GM13976 (cell line): Measurements from ENCODE around the gene DGKD.

Experiments
- DNase-seq: peaks from one replicate; pipeline ENCODE4 v3.0.0; 2012; ENCODE audit warnings: low spot score
- CTCF ChIP-seq: IDR thresholded peaks from 2 replicates; pipeline ENCODE4 v1.5.1; 2012; ENCODE audit warnings: borderline replicate concordance, mild to moderate bottlenecking; ENCODE audit not compliant: insufficient read depth; ENCODE audit errors: extremely low read depth, missing control alignments, control extremely low read depth
- in situ Hi-C: fragments of 300-500 bp; cut with MboI; formaldehyde crosslinking; loops from one replicate; pipeline ENCODE4 v1.12.0; 2022; ENCODE audit warnings: low sequenced_read_pairs, mixed read lengths, inconsistent platforms; ENCODE audit not compliant: unreplicated experiment

The DGKD gene

GRCh38 chr2:233428438-233428837, 74.1 kb downstream of the DGKD start:
- TF ChIP-seq CTCF: no peak
- in situ Hi-C loops: no loop called here
- DNase-seq: no peak

GRCh38 chr2:233429175-233429897, 75.0 kb downstream of the DGKD start:
- no peak for DNase-seq
- in situ Hi-C loops: no loop called here
- no peak for TF ChIP-seq CTCF

- in situ Hi-C loops: no loop called here
- DNase-seq: no peak
- TF ChIP-seq CTCF: no peak
Observed at GRCh38 chr2:233430081-233430480, 75.8 kb downstream of the DGKD start.

GRCh38 chr2:233430651-233431050, 76.4 kb downstream of the DGKD start:
- no peak for DNase-seq
- in situ Hi-C loops: no loop called here
- no peak for TF ChIP-seq CTCF

GRCh38 chr2:233433029-233433428, 78.7 kb downstream of the DGKD start:
- DNase-seq: no peak
- in situ Hi-C loops: no loop called here
- TF ChIP-seq CTCF: no peak

- TF ChIP-seq CTCF: no peak
- no peak for DNase-seq
- in situ Hi-C loops: no loop called here
Observed at GRCh38 chr2:233433794-233434193, 79.5 kb downstream of the DGKD start.
